ENCODE results near the gene SLC16A2.

SLC16A2 gene

GRCh38 chrX:74551934-74552333, 130.6 kb downstream of the SLC16A2 start:
- no peak for TF ChIP-seq CTCF (IDR thresholded peaks at IDR 0.05; ENCODE audit: low read length, missing control alignments)
- no peak for DNase-seq (ENCODE audit: low read depth)
- no peak overlapping the region for H3K4me3 ChIP-seq (replicated peaks; ENCODE audit: low read depth, low read length)

GRCh38 chrX:74557378-74557777, 136.1 kb downstream of the SLC16A2 start:
- DNase-seq (ENCODE audit: low read depth) = no peak
- no peak overlapping the region for H3K4me3 ChIP-seq (replicated peaks; ENCODE audit: low read depth, low read length)
- no peak for TF ChIP-seq CTCF (IDR thresholded peaks at IDR 0.05; ENCODE audit: low read length, missing control alignments)

GRCh38 chrX:74578137-74578536, 156.8 kb downstream of the SLC16A2 start:
- H3K4me3 ChIP-seq (replicated peaks; ENCODE audit: low read depth, low read length) = no peak overlapping the region
- no peak for TF ChIP-seq CTCF (IDR thresholded peaks at IDR 0.05; ENCODE audit: low read length, missing control alignments)
- no peak for DNase-seq (ENCODE audit: low read depth)

GRCh38 chrX:74579597-74580198, 158.4 kb downstream of the SLC16A2 start:
- H3K4me3 ChIP-seq (replicated peaks; ENCODE audit: low read depth, low read length) = no peak overlapping the region
- DNase-seq (ENCODE audit: low read depth) = no peak
- TF ChIP-seq CTCF (IDR thresholded peaks at IDR 0.05; ENCODE audit: low read length, missing control alignments) = no peak

All from fibroblast of pulmonary artery (primary cell).